ENCODE results near the gene RNF183. TPM values are rescaled to one million over a fixed set of nuclear protein-coding genes. Genes with fewer than 3 reads are reported as not detected.

The RNF183 gene
- polyA plus RNA-seq, 1 of the 3 experiments (the other 2 are of a cell fraction), result not detected

- TF ChIP-seq CHD2 (IDR thresholded peaks at IDR 0.05; ENCODE audit: low read length, partially characterized antibody) (no peak), PBX3 (IDR thresholded peaks at IDR 0.05) (no peak), SIN3A (IDR thresholded peaks at IDR 0.05; ENCODE audit: borderline replicate concordance, low read depth, low read length) (no peak), RFX5 (IDR thresholded peaks at IDR 0.05; ENCODE audit: low read length) (no peak), MEF2A (IDR thresholded peaks at IDR 0.05; ENCODE audit: borderline replicate concordance, low read depth) (no peak)
Measured at GRCh38 chr9:113350937-113351336, 47.8 kb upstream of the RNF183 start (continued).

- POLR2A ChIA-PET, result interaction anchor here (1.6 to 3.8 kb wide), 2 partner anchors 10 to 75 kb away, joined by 3 to 21 read pairs; partner anchors contain the start of genes CDC26, PRPF4 and WDR31
- CTCF ChIA-PET, result interaction anchor here (1.1 to 2.1 kb wide), 5 partner anchors 12 to 76 kb away, joined by 3 to 6 read pairs (median 5); partner anchors contain the start of gene ALAD
- H3K4me2 ChIP-seq, result peak overlapping the region; percentile 55; the same call in 1 of the 2 replicates
Measured at GRCh38 chr9:113350107-113350661, 47.0 kb upstream of the RNF183 start.

More at GRCh38 chr9:113350107-113350661, 47.0 kb upstream of the RNF183 start:
- no peak overlapping the region for H2AFZ ChIP-seq (ENCODE audit: low read depth)
- H3K9me2 ChIP-seq, result no peaks in the 10 kb centered on the region
- H3K9ac ChIP-seq, result no peak overlapping the region
- TF ChIP-seq EP300 (IDR thresholded peaks at IDR 0.05; ENCODE audit: borderline replicate concordance in 1 of 2, low read depth in 1 of 2, low read length in 1 of 2) (no peak), SIN3A (IDR thresholded peaks at IDR 0.05; ENCODE audit: borderline replicate concordance, low read depth, low read length) (no peak), REST (IDR thresholded peaks at IDR 0.05; ENCODE audit: low read depth, low read length) (no peak), GABPA (IDR thresholded peaks at IDR 0.05; ENCODE audit: low read depth) (no peak), MEF2A (IDR thresholded peaks at IDR 0.05; ENCODE audit: borderline replicate concordance, low read depth) (no peak), SMC3 (IDR thresholded peaks at IDR 0.05; ENCODE audit: low read depth, low read length) (no peak), ELF1 (IDR thresholded peaks at IDR 0.05) (no peak), GATA2 (CRISPR knock-in tag; IDR thresholded peaks at IDR 0.05) (no peak), CTCF (IDR thresholded peaks at IDR 0.05) (no peak), TCF12 (IDR thresholded peaks at IDR 0.05) (no peak), EZH2phosphoT487 (IDR thresholded peaks at IDR 0.05; ENCODE audit: borderline replicate concordance, low read depth) (no peak), USF2 (IDR thresholded peaks at IDR 0.05; ENCODE audit: borderline replicate concordance, low read depth, low read length) (no peak), NFIC (IDR thresholded peaks at IDR 0.05; ENCODE audit: borderline replicate concordance) (no peak), FOXJ3 (CRISPR knock-in tag; IDR thresholded peaks at IDR 0.05) (no peak), RXRA (IDR thresholded peaks at IDR 0.05; ENCODE audit: borderline replicate concordance, low read depth) (no peak), USF1 (IDR thresholded peaks at IDR 0.05; ENCODE audit: borderline replicate concordance, low read depth) (no peak), YY1 (IDR thresholded peaks at IDR 0.05; ENCODE audit: low read depth) (no peak)
- no peaks in the 10 kb centered on the region for H3K36me3 ChIP-seq (replicated peaks in 1 of 2; ENCODE audit: control insufficient read depth in 1 of 2, insufficient read depth in 2 of 2, low read length in 1 of 2)
- WGBS (ENCODE audit: low lambda C conversion rate), result 45% methylated on average over 14 of the region's 14 CpGs
- H3K27ac ChIP-seq (ENCODE audit: low read depth in 2 of 2, low read length in 1 of 2), result no peak overlapping the region
- peak; percentile 40 for DNase-seq
- no peaks in the 10 kb centered on the region for H3K79me2 ChIP-seq (ENCODE audit: insufficient read depth)
- no peaks in the 10 kb centered on the region for H4K20me1 ChIP-seq (ENCODE audit: insufficient read depth)
- H3F3A ChIP-seq (replicated peaks; ENCODE audit: insufficient read depth), result no peaks in the 10 kb centered on the region
- no peaks in the 10 kb centered on the region for H3K9me3 ChIP-seq
- H3K4me3 ChIP-seq (ENCODE audit: low read depth in 2 of 2, low read length in 1 of 2), result peak overlapping the region in 1 of 2 experiments; percentile 51; a peak in 2 of 4 replicates
- H3K4me1 ChIP-seq (ENCODE audit: control insufficient read depth in 1 of 2, insufficient read depth in 2 of 2, low read depth in 1 of 2, low read length in 1 of 2), result peaks cover 0 to 13% of the 10 kb centered on the region in 2 experiments; a peak in 1 of 4 replicates
- peaks cover 29% of the 10 kb centered on the region for H3K27me3 ChIP-seq (ENCODE audit: insufficient read depth)

Data from SK-N-SH (cell line).